Measurements from ENCODE around the gene CD9.

DNA sequence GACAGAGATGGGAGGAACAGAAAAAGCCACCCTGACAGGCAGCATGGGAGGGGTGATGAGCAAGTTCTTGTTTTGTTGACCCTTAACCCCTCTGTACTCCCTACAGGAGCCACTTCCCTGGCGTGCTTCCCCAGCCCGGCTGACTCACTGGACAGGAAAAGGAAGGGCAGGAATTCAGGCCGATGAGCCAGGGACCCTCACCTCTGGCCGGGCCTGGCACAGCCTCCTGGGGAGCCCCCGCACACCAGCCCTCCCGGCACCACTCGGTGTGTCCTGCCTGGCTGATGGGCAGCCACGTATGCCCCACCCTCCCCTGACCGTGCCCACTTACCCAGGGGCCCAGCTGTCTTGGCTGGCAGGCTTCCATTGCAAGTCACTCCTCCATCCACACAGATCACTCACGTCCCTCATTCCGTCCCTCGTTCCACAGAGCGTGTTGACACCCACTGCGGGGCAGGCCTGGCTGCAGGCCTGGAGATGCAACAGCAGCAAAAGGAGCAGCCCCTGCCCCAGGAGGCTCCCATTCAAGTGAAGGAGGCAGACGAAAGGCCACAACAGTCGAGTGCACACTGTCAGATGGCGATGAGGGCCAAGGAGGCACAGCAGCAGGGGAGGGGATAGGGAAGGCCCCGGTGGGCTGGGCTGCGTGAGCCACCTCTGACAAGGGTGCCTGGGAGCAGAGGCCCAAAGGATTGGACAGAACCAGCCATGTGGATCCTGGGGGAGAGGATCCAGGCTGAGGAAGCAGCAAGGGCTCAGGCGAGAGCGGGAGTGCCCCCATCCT lies 19.7 kb upstream of the CD9 start:
- TF ChIP-seq CTCF (conservative IDR thresholded peaks at IDR 0.05 in 1 of 2, IDR thresholded peaks at IDR 0.05 in 1 of 2; ENCODE audit: low read depth in 1 of 2, low read length in 2 of 2), result no peak
- no peak for TF ChIP-seq EZH2 (IDR thresholded peaks at IDR 0.05; ENCODE audit: low read length, missing control alignments)

All from fibroblast of lung (primary cell).